Measurements from ENCODE around the gene KDM7A. TPM values are rescaled to one million over a fixed set of nuclear protein-coding genes. Genes with fewer than 3 reads are reported as not detected.
A peak's percentile ranks its signal among the peaks of the same experiment; 100 is the strongest.

The KDM7A gene
- total and polyA plus RNA-seq, 9 of the 15 experiments (the other 6 are each of a cell fraction or from before 2014, with no cell fraction given), result 0.90 to 8.4 (median 7.0) TPM

DNA sequence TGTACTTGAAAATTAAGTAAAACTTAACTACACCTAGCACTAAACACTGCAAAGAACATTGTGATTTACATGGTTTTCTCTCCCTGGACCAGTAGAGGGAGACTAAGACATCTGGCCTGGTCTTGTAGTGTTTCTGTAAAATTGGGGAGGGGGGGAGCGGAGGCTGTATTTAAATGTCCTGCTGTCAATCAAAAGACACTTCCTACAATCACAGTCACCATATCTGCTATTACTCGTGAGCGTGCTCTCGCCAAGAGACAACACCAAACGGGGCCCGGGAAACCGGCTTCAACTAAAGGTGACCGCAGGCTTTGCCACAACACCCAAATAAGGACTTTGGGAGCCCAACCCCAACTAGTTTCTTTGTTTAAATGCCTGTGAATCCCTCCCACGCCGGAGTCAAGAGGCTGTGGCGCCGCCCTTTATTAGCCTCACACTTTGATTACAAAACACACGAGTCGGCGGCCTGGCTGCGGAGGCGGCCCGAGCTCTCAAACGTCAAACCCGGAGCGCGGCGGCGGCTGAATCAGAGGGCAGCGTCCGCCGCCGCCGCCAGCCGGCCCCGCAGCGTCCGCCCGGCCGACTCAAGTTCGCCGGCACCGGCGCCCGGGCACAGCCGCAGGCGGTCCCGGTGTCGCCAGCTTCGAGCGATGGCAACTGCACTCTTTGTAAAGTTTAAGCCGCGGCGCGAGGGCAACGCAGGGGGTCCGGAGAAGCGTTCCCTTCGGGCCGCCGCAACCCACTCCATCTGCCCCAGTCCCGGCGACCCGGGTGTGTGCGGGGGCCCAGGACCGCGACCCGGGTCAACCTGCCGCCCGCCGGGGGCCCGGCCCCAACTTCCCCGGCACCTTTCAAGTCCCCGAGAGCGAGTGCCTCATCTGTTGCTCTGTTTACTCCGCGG lies 1.3 kb downstream of the KDM7A start (continued):
- TF ChIP-seq, protein P1, sequence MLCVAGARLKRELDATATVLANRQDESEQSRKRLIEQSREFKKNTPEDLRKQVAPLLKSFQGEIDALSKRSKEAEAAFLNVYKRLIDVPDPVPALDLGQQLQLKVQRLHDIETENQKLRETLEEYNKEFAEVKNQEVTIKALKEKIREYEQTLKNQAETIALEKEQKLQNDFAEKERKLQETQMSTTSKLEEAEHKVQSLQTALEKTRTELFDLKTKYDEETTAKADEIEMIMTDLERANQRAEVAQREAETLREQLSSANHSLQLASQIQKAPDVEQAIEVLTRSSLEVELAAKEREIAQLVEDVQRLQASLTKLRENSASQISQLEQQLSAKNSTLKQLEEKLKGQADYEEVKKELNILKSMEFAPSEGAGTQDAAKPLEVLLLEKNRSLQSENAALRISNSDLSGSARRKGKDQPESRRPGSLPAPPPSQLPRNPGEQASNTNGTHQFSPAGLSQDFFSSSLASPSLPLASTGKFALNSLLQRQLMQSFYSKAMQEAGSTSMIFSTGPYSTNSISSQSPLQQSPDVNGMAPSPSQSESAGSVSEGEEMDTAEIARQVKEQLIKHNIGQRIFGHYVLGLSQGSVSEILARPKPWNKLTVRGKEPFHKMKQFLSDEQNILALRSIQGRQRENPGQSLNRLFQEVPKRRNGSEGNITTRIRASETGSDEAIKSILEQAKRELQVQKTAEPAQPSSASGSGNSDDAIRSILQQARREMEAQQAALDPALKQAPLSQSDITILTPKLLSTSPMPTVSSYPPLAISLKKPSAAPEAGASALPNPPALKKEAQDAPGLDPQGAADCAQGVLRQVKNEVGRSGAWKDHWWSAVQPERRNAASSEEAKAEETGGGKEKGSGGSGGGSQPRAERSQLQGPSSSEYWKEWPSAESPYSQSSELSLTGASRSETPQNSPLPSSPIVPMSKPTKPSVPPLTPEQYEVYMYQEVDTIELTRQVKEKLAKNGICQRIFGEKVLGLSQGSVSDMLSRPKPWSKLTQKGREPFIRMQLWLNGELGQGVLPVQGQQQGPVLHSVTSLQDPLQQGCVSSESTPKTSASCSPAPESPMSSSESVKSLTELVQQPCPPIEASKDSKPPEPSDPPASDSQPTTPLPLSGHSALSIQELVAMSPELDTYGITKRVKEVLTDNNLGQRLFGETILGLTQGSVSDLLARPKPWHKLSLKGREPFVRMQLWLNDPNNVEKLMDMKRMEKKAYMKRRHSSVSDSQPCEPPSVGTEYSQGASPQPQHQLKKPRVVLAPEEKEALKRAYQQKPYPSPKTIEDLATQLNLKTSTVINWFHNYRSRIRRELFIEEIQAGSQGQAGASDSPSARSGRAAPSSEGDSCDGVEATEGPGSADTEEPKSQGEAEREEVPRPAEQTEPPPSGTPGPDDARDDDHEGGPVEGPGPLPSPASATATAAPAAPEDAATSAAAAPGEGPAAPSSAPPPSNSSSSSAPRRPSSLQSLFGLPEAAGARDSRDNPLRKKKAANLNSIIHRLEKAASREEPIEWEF (CRISPR knock-in tag; IDR thresholded peaks at IDR 0.05), result no peak
- TF ChIP-seq CBX2 (IDR thresholded peaks at IDR 0.05; ENCODE audit: insufficient read depth, low read length, poor library complexity, severe bottlenecking), result no peak
- peak; percentile 80; the same call in 1 of the 2 replicates for TF ChIP-seq NR1H2 (CRISPR knock-in tag; IDR thresholded peaks at IDR 0.05)
- TF ChIP-seq GTF3C2 (IDR thresholded peaks at IDR 0.05; ENCODE audit: borderline replicate concordance, extremely low read depth, insufficient read length), result no peak
- TF ChIP-seq ETS2 (tag; IDR thresholded peaks at IDR 0.05; ENCODE audit: borderline replicate concordance, poor library complexity, severe bottlenecking), result no peak
- TF ChIP-seq ZNF436 (CRISPR knock-in tag; IDR thresholded peaks at IDR 0.05), result no peak; the same call in 1 of the 2 replicates
- TF ChIP-seq CAMTA2 (CRISPR knock-in tag; conservative IDR thresholded peaks at IDR 0.05), result no peak
- TF ChIP-seq BCL6 (CRISPR knock-in tag; IDR thresholded peaks at IDR 0.05), result no peak
- TF ChIP-seq RB1 (IDR thresholded peaks at IDR 0.05; ENCODE audit: low read depth), result peak; percentile 43; the same call in 1 of the 2 replicates
- TF ChIP-seq, protein P2, sequence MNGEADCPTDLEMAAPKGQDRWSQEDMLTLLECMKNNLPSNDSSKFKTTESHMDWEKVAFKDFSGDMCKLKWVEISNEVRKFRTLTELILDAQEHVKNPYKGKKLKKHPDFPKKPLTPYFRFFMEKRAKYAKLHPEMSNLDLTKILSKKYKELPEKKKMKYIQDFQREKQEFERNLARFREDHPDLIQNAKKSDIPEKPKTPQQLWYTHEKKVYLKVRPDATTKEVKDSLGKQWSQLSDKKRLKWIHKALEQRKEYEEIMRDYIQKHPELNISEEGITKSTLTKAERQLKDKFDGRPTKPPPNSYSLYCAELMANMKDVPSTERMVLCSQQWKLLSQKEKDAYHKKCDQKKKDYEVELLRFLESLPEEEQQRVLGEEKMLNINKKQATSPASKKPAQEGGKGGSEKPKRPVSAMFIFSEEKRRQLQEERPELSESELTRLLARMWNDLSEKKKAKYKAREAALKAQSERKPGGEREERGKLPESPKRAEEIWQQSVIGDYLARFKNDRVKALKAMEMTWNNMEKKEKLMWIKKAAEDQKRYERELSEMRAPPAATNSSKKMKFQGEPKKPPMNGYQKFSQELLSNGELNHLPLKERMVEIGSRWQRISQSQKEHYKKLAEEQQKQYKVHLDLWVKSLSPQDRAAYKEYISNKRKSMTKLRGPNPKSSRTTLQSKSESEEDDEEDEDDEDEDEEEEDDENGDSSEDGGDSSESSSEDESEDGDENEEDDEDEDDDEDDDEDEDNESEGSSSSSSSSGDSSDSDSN (IDR thresholded peaks at IDR 0.05; ENCODE audit: borderline replicate concordance in 1 of 2, low read depth in 2 of 2, low read length in 2 of 2), result peak in 1 of 2 experiments; percentile 75; a peak in 1 of 4 replicates
- peak; percentile 88; the same call in 1 of the 2 replicates for TF ChIP-seq PHB (CRISPR knock-in tag; IDR thresholded peaks at IDR 0.05)
- no peak for TF ChIP-seq TEAD2 (tag; IDR thresholded peaks at IDR 0.05)

All from K562 (cell line).